ENCODE data around the gene DTNB. TPM values are rescaled to one million over a fixed set of nuclear protein-coding genes. Genes with fewer than 3 reads are reported as not detected.

DTNB gene
- total and polyA plus RNA-seq, 2 donors (not counting 3 experiments of a cell fraction or from before 2014, with no cell fraction given), result 11.5 to 17.0 TPM

DNA sequence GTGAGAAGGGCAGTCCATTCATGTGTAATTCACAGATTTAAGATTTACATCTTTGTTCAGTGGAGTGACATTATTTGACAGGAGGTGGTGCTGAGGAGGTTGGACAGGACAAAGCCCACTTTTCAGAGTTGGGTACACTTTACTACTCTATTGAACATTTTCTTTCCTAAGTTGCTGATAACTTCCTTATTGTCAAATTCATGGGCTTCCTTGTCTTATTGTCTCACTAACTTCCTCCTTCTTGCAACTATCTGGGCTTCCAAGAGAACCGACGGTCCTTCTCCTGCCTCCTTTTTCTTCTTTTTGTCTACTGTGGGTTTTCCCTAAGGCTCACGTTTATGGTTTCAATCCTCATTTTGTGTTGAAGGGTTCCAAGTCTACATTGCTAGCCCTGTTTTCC is 263.9 kb downstream of the DTNB start:
- Histone ChIP-seq H3K79me2 (ENCODE audit: control insufficient read depth, insufficient read depth, low read length) (no peaks in the 10 kb centered on the region), H3K4me3 (replicated peaks in 1 of 3; ENCODE audit: insufficient read depth in 1 of 3, low read depth in 1 of 3, low read length in 3 of 3) (no peak overlapping the region), H2AFZ (ENCODE audit: low read depth, low read length) (no peak overlapping the region), H3K4me2 (ENCODE audit: insufficient read depth, low read length) (no peak overlapping the region), H3K27me3 (ENCODE audit: control insufficient read depth in 2 of 2, insufficient read depth in 2 of 2, low read length in 2 of 2) (no peaks in the 10 kb centered on the region), H4K20me1 (replicated peaks; ENCODE audit: control insufficient read depth, extremely low read depth, insufficient read depth, low read length) (no peaks in the 10 kb centered on the region), H3K9ac (replicated peaks; ENCODE audit: extremely low read depth, insufficient read depth, low read length) (no peak overlapping the region), H3K36me3 (ENCODE audit: control insufficient read depth in 2 of 2, extremely low read depth in 1 of 2, insufficient read depth in 2 of 2, low read length in 2 of 2) (no peaks in the 10 kb centered on the region), H3K27ac (ENCODE audit: insufficient read depth, low read depth, low read length) (no peak overlapping the region), H3K4me1 (ENCODE audit: control insufficient read depth, extremely low read depth, insufficient read depth, low read length) (no peaks in the 10 kb centered on the region), H3K9me3 (replicated peaks; ENCODE audit: control insufficient read depth, insufficient read depth, low read length) (no peaks in the 10 kb centered on the region), H3K9me1 (replicated peaks; ENCODE audit: control insufficient read depth, extremely low read depth, insufficient read depth, low read length) (no peaks in the 10 kb centered on the region)
- TF ChIP-seq, protein P1, sequence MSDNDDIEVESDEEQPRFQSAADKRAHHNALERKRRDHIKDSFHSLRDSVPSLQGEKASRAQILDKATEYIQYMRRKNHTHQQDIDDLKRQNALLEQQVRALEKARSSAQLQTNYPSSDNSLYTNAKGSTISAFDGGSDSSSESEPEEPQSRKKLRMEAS (IDR thresholded peaks at IDR 0.05; ENCODE audit: insufficient read depth, insufficient read length), result no peak
- TF ChIP-seq EZH2 (IDR thresholded peaks at IDR 0.05; ENCODE audit: borderline replicate concordance, low read depth, low read length, severe bottlenecking) (no peak), FOS (IDR thresholded peaks at IDR 0.05; ENCODE audit: borderline replicate concordance, insufficient read depth, low read length) (no peak), POLR2A (IDR thresholded peaks at IDR 0.05; ENCODE audit: low read depth, low read length) (no peak), MYC (IDR thresholded peaks at IDR 0.05; ENCODE audit: low read depth, low read length) (no peak), GATA2 (IDR thresholded peaks at IDR 0.05; ENCODE audit: insufficient read depth, insufficient read length, low read depth, low read length) (no peak), JUN (IDR thresholded peaks at IDR 0.05; ENCODE audit: borderline replicate concordance, insufficient read depth, insufficient read length, low read depth) (no peak), POLR2AphosphoS5 (IDR thresholded peaks at IDR 0.05; ENCODE audit: insufficient read depth, low read depth, low read length) (no peak)
- TF ChIP-seq, protein P2, sequence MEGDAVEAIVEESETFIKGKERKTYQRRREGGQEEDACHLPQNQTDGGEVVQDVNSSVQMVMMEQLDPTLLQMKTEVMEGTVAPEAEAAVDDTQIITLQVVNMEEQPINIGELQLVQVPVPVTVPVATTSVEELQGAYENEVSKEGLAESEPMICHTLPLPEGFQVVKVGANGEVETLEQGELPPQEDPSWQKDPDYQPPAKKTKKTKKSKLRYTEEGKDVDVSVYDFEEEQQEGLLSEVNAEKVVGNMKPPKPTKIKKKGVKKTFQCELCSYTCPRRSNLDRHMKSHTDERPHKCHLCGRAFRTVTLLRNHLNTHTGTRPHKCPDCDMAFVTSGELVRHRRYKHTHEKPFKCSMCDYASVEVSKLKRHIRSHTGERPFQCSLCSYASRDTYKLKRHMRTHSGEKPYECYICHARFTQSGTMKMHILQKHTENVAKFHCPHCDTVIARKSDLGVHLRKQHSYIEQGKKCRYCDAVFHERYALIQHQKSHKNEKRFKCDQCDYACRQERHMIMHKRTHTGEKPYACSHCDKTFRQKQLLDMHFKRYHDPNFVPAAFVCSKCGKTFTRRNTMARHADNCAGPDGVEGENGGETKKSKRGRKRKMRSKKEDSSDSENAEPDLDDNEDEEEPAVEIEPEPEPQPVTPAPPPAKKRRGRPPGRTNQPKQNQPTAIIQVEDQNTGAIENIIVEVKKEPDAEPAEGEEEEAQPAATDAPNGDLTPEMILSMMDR (IDR thresholded peaks at IDR 0.05; ENCODE audit: extremely low read depth in 1 of 2, insufficient read depth in 1 of 2, low read depth in 1 of 2, low read length in 2 of 2), result no peak
- dilution Hi-C loops (cut with MboI; ENCODE audit: extremely low pct_ligation_motif_present, low sequenced_read_pairs), result no loop called here
- ChIA-PET POLR2A (no interaction called here), CTCF (no interaction called here)
- no peak for FAIRE-seq
- no peak for DNase-seq (ENCODE audit: low read depth, low spot score)
- intact Hi-C loops (cut with micrococcal nuclease), result no loop called here
- no TSS peak for BruUV-seq (replicated peaks)
